HG02588 (cell line): ENCODE measurements around the gene LGALS9C.
"Not testable (repeated sequence)": the region's sequence is repeated elsewhere in the genome, so short reads cannot be mapped to it uniquely, and the experiment has no call there.

Experiments used
- ATAC-seq: cut with Tn5 transposase; IDR thresholded peaks from one replicate; pipeline ENCODE4 v1.9.1; 2021; ENCODE audit warnings: mild to moderate bottlenecking, moderate library complexity; ENCODE audit not compliant: unreplicated experiment

LGALS9C gene

GRCh38 chr17:18478362-18478761 lies 1.8 kb downstream of the LGALS9C start:
- not testable (repeated sequence) for ATAC-seq

- ATAC-seq = not testable (repeated sequence)
Measured at GRCh38 chr17:18478977-18479595, 2.5 kb downstream of the LGALS9C start.

DNA sequence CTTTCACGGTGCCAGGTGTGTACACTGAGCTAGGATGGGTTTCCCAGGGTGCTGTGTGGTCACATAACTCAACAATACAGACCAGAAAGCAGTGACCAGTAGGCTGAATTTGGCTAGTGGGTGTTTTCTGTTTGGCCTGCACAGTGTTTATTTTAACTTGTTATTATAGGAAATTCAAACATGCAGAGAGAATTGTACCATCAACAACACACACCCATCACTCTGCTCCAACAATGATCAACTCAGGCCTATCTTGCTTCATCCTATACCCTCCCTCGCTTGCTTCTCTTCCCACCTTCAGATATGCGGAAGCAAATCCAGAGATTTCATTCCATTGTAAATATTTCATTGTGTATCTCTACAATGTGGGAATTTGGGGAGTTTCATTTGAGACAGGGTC lies 5.2 kb downstream of the LGALS9C start:
- not testable (repeated sequence) for ATAC-seq

DNA sequence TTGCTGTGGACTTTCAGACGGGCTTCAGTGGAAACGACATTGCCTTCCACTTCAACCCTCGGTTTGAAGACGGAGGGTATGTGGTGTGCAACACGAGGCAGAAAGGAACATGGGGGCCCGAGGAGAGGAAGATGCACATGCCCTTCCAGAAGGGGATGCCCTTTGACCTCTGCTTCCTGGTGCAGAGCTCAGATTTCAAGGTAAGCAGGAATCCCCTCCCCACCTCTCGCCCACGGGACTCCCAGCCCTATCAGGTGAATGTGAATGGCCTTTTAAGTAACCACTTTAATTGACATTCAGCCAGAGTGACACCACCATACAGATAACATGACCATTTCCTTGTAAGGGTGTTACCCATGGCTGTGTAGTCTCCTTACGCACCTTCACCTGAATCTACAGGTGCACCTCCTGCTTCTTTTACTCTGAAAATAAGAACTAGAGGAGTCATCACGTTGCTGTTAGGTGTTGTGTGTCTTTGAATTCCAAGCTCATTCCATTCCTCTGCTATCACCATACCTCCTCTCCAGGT lies 9.4 kb downstream of the LGALS9C start:
- not testable (repeated sequence) for ATAC-seq

DNA sequence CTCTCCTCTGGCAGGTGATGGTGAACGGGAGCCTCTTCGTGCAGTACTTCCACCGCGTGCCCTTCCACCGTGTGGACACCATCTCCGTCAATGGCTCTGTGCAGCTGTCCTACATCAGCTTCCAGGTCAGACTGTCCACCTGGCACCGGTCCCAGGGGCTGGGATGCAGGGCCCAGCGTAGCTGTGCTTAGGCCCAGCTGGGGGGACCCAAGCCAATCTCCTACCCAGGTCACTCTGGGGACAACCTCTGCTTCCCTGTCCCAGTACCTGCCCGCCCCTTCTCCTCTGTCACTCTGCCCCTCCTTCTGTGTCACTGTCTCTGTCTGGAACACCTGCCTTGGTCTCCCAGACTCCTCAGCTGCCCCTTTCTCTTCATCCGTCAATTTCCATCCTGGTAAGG lies 11.0 kb downstream of the LGALS9C start:
- ATAC-seq = not testable (repeated sequence)

DNA sequence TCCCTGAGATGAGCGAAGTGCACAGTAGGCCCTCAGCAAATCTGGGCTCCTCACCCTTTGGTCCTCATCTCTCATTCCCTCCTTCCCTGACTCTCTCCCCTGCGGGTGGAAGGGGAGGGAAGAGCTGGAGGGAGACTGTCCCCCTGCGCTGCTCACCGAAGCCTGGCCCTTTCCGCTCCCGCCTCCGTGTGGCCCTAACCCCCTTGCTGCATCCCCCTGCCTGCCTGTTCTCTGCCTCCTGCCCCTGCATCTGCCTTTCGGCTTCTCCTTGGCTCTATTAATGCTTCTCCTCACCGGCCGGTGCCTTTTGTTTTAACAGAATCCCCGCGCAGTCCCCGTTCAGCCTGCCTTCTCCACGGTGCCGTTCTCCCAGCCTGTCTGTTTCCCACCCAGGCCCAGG lies 12.0 kb downstream of the LGALS9C start:
- not testable (repeated sequence) for ATAC-seq

DNA sequence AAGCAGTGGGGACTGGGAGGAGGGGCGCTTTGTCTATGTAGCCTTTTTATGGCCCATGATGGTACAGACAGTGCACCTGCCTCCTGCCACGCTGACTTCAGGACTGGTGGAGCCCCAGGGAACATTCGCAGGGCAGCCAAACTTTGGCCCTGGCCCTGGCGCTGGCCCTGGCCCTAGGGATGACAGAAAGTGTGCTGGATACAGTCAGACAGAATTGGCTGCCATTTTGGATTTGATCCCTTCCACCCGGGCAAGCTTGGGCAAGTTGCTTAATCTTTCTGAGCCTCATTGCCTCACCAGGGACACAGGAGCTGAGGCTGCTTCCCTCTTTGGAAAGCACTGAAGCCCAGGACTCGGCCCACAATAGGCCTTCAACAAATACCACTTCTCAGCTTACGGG lies 13.4 kb downstream of the LGALS9C start:
- not testable (repeated sequence) for ATAC-seq

GRCh38 chr17:18492712-18493480 lies 16.3 kb downstream of the LGALS9C start:
- not testable (repeated sequence) for ATAC-seq

- ATAC-seq = not testable (repeated sequence)
Measured at GRCh38 chr17:18494250-18494768, 17.7 kb downstream of the LGALS9C start.

DNA sequence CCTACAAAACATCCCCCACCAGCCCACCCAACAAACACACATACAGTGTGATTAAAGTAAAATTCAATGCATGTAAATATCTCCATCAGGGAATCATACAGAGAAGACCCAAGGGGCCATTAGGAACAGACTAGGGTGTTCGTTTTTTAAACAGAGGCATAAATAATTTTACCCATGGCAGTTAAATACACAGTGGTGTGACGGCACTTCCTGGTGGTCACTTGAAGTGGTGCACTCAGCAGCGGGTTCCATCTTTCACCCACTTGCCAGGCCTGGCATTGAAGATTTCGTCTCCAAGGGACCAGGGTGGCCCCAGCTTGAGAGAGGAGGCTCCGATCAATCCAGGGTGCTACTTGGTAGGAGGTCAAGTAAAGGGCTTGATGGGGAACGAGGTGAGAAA lies 20.5 kb downstream of the LGALS9C start:
- ATAC-seq = not testable (repeated sequence)

DNA sequence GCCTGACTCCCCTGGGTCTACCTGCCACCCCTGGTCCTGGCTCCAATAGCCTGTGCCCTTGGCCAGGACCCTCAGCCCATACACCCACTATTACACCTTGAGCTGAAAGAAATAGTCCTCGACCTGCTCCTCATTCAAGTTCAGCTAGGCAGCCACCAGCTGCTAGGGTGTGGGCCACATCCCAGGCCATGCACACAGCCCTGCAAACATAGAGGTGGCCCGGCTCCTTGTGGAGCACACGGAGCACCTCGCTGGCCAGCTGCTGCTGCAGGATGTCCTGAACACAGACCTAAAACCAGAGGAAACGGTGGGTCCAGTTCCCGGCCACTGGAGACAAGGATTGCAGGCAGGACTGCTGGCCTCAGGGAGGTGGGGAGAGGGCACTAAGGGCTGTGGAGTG lies 22.5 kb downstream of the LGALS9C start:
- not testable (repeated sequence) for ATAC-seq

GRCh38 chr17:18499756-18500155 lies 23.2 kb downstream of the LGALS9C start:
- ATAC-seq = not testable (repeated sequence)

DNA sequence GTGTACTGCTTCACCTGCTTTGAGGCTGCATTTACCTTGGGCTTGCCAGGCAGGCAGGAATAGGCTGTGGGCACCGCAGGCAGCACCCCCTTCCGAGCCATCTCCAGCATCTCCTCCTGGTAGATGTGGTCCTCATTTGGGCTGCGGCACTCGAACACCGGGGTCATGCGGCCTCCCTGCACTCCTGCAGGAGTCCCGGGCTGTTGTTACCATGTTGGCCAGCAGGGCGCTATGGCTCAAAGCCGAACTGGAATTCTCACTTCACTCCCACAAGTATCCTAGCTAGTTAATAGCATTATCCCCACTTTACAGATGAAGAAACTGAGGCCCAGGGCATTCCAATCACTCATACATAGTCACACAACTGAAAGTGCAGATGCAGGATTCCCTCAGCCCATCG lies 23.7 kb downstream of the LGALS9C start:
- ATAC-seq = not testable (repeated sequence)

GRCh38 chr17:18500816-18501215 lies 24.2 kb downstream of the LGALS9C start:
- not testable (repeated sequence) for ATAC-seq

DNA sequence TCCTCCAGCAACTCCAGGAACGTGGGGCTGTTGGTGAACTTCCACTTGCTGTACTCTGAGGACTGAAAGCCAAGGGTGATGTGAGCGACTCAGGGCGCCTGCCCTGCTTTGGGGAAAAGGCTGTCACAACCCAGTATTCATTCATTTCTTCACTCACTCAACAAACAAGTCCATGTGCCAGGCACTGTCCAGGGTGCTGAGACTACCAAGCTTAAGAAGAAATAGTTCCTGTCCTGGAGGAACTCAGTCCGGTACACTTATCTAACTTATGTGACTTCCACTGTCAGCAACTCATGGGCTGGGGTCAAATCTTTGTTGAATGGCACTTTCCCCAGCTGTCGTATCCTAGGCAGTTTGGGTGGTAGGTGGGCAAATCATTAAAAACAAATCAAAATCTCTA lies 26.6 kb downstream of the LGALS9C start:
- not testable (repeated sequence) for ATAC-seq

DNA sequence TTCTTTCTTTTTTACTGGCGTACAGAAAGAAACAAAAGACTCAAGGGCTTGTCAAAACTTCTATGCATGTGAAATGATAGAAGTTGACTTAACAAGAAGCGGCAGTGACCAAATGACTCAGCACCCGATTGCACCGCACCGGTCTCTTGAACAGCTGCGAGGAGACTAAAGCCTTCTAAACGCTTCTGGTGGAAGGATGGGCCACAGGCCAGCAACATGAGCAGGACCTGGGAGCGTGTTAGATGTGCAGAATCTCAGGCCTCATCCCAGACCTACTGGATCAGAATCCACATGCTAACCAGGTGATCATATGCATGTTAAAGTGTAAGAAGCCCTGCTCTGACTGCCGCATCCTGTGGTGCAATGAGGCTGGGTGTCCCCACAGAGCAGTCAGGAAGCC lies 31.1 kb downstream of the LGALS9C start:
- ATAC-seq = not testable (repeated sequence)

DNA sequence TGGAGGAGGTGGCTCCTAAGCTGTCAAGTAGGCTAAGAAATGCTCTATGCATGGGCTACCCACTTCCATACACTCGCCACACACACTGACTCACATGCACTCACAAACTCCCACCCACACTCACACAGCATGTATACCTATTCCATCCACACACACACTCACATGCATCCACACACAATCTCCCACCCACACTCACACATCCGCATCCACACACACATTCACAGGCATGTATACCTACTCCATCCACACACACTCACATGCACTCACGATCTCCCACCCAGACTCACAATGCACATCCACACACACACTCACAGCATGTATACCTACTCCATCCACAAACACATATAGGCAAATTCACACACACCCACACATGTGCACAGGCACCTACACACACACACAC lies 32.1 kb downstream of the LGALS9C start:
- not testable (repeated sequence) for ATAC-seq

- ATAC-seq = not testable (repeated sequence)
Measured at GRCh38 chr17:18521100-18521499, 44.5 kb downstream of the LGALS9C start.

GRCh38 chr17:18525015-18525414 lies 48.4 kb downstream of the LGALS9C start:
- not testable (repeated sequence) for ATAC-seq

DNA sequence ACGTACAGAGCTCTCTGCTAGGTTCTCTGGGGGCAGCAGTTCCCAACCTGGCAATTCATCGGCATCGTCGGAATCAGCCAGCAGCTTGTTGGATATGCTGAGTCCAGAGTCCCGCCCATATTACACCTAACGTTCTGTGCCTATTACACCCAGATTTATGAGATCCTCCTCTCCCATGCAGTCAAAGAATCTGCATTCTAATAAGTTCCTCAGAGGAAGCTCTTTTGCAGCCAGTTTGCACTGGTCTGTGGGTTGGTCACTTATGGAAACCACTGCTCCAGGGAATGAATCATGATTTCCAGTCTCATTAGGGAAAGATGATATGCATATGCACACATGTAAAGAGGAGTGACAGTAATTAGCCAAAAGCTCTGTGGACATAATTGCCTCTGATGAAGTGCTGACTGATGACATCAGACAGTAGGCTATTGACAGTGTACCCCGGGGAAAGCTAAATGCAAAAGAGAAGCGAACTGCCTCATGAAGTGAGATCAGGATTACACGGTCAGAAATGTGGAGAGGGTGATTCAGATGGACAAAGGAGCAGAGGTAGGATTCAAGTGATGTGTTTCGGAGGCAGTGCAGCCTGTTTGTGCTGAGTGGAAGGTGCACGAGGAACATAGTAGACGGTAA lies 49.7 kb downstream of the LGALS9C start:
- ATAC-seq = not testable (repeated sequence)

DNA sequence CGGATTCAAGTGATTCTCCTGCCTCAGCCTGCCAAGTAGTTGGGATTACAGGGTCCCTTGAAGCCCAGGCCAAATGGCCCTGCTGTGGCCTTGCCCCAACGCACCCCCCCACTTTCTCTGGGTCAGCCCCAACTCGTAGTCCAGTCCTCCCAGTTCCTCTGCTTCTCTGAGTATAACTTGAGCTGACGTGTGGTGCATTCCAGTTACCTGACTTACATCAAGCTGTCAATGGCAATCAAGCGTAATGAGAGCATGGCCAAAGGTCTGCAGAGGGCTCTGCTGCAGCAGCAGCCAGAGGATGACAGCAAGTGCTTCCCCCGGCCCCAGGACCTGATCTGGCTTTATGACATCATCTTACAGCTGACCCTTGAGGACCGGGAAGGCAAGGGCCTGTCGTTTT lies 50.8 kb downstream of the LGALS9C start:
- ATAC-seq = not testable (repeated sequence)
